HepG2 (cell line): ENCODE measurements around the gene ZKSCAN1. TPM values are rescaled to one million over a fixed set of nuclear protein-coding genes. Genes with fewer than 3 reads are reported as not detected.

ENCODE experiments used
- DNMT3B ChIP-seq: conservative IDR thresholded peaks from 2 replicates; pipeline ENCODE4 v1.6.1; 2016; ENCODE audit warnings: missing biosample characterization, control low read depth
- GFI1 ChIP-seq: sonication (generic); formaldehyde crosslinking; IDR thresholded peaks from 2 replicates; pipeline ENCODE4 v1.5.0; 2020; ENCODE audit warnings: missing genetic modification reagents, mild to moderate bottlenecking, borderline replicate concordance
- KLF6 ChIP-seq: IDR thresholded peaks from 2 replicates; pipeline ENCODE4 v1.8.0; 2016; ENCODE audit warnings: missing biosample characterization, missing genetic modification reagents
- MAFG ChIP-seq: sonication (generic); formaldehyde crosslinking; IDR thresholded peaks from 2 replicates; pipeline ENCODE4 v1.5.1; 2020; ENCODE audit warnings: mild to moderate bottlenecking, missing genetic modification reagents
- MXD1 ChIP-seq: sonication (generic); formaldehyde crosslinking; IDR thresholded peaks from 2 replicates; pipeline ENCODE4 v1.4.0; 2020; ENCODE audit warnings: mild to moderate bottlenecking, missing genetic modification reagents
- NCOA5 ChIP-seq: sonication (generic); formaldehyde crosslinking; IDR thresholded peaks from 2 replicates; pipeline ENCODE4 v1.4.0; 2020; ENCODE audit warnings: missing genetic modification reagents
- PBX3 ChIP-seq: sonication (generic); formaldehyde crosslinking; IDR thresholded peaks from 2 replicates; pipeline ENCODE4 v1.8.1; 2023; ENCODE audit warnings: missing genetic modification reagents, inconsistent platforms, borderline replicate concordance
- PCBP2 ChIP-seq: fragments of 200-400 bp; formaldehyde crosslinking; optimal IDR thresholded peaks from 2 replicates; pipeline ENCODE3; 2018; ENCODE audit warnings: low read length, low read depth; ENCODE audit not compliant: poor library complexity, severe bottlenecking
- PRDM4 ChIP-seq: sonication (generic); formaldehyde crosslinking; IDR thresholded peaks from 2 replicates; pipeline ENCODE4 v1.9.0; 2021; ENCODE audit warnings: missing genetic modification reagents, borderline replicate concordance
- PREB ChIP-seq: sonication (generic); formaldehyde crosslinking; IDR thresholded peaks from 2 replicates; pipeline ENCODE4 v1.4.0; 2020; ENCODE audit warnings: missing genetic modification reagents
- PTBP1 ChIP-seq: fragments of 200-400 bp; formaldehyde crosslinking; IDR thresholded peaks from 2 replicates; pipeline ENCODE4 v1.6.1; 2018; ENCODE audit warnings: low read length, low read depth; ENCODE audit not compliant: poor library complexity, severe bottlenecking
- RARA ChIP-seq: IDR thresholded peaks from 2 replicates; pipeline ENCODE4 v1.6.1; 2016; ENCODE audit warnings: missing genetic modification reagents, missing compliant biosample characterization
- RFXANK ChIP-seq: IDR thresholded peaks from 2 replicates; pipeline ENCODE4 v1.6.1; 2016
- SKIL ChIP-seq: sonication (generic); formaldehyde crosslinking; IDR thresholded peaks from 2 replicates; pipeline ENCODE4 v1.8.0; 2022; ENCODE audit warnings: missing genetic modification reagents, mild to moderate bottlenecking, moderate library complexity, borderline replicate concordance
- TEAD3 ChIP-seq: optimal IDR thresholded peaks from 2 replicates; pipeline ENCODE3; 2016; ENCODE audit warnings: borderline replicate concordance
- TP53 ChIP-seq: sonication (generic); formaldehyde crosslinking; conservative IDR thresholded peaks from 2 replicates; pipeline ENCODE4 v1.4.0; 2020; ENCODE audit warnings: missing genetic modification reagents
- ZNF749 ChIP-seq: sonication (generic); formaldehyde crosslinking; IDR thresholded peaks from 2 replicates; pipeline ENCODE4 v1.8.0; 2022; ENCODE audit warnings: mild to moderate bottlenecking, missing genetic modification reagents, moderate library complexity, borderline replicate concordance
- ZNF777 ChIP-seq: sonication (generic); formaldehyde crosslinking; IDR thresholded peaks from 2 replicates; pipeline ENCODE4 v1.4.0; 2020; ENCODE audit warnings: missing genetic modification reagents
- ZNF781 ChIP-seq: sonication (generic); formaldehyde crosslinking; IDR thresholded peaks from 2 replicates; pipeline ENCODE4 v1.5.1; 2020; ENCODE audit warnings: borderline replicate concordance, mild to moderate bottlenecking, missing genetic modification reagents; ENCODE audit errors: not compliant biosample characterization
- ZXDC ChIP-seq: sonication (generic); formaldehyde crosslinking; IDR thresholded peaks from 2 replicates; pipeline ENCODE4 v1.5.0; 2020; ENCODE audit warnings: mild to moderate bottlenecking, missing genetic modification reagents
- polyA plus RNA-seq, 8 experiments: library from polyadenylated mRNA; depleted of rRNA in 3 of 8; stranded (reverse) in 7 of 8; unstranded in 1 of 8; fragments of >200 nt; fragmentation: Illumina TruSeq in 4 of 8; extraction: Trizol in 4 of 8; gene quantifications; 2 replicates each; pipeline versions ENCODE4 v1.2.1 to v1.2.3, GENCODE V29; 2011 to 2016; ENCODE audit warnings: low read depth in 4 of 8, missing spikeins in 1 of 8, mixed read lengths in 1 of 8; ENCODE audit not compliant: insufficient read depth in 1 of 8
- total RNA-seq, 5 experiments: library from RNA; depleted of rRNA; stranded (reverse); fragments of >200 nt; fragmentation: Illumina TruSeq; extraction: Trizol; gene quantifications; 2 replicates each; pipeline ENCODE4 v1.2.3, GENCODE V29; 2016; ENCODE audit warnings: low read depth in 1 of 5

ZKSCAN1 gene
- total and polyA plus RNA-seq, 2 of the 13 experiments (the other 11 are each of a cell fraction or from before 2014, with no cell fraction given): 46.4 to 60.6 TPM

- TF ChIP-seq ZXDC (CRISPR knock-in tag): peak; percentile 87; the same call in 1 of the 2 replicates
- TF ChIP-seq RARA (CRISPR knock-in tag): peak; percentile 71
- TF ChIP-seq GFI1 (CRISPR knock-in tag): peak; percentile 82
- TF ChIP-seq NCOA5 (CRISPR knock-in tag): no peak
- no peak for TF ChIP-seq PRDM4 (CRISPR knock-in tag)
- TF ChIP-seq MAFG (CRISPR knock-in tag): peak; percentile 100
- no peak for TF ChIP-seq PCBP2
- TF ChIP-seq ZNF749: peak; percentile 79; the same call in 1 of the 2 replicates
- TF ChIP-seq ZNF777 (CRISPR knock-in tag): no peak; the same call in 1 of the 2 replicates
- no peak for TF ChIP-seq PREB (CRISPR knock-in tag)
- peak; percentile 78 for TF ChIP-seq ZNF781 (CRISPR knock-in tag)
- TF ChIP-seq TEAD3 (CRISPR knock-in tag): peak; percentile 64
- TF ChIP-seq KLF6 (CRISPR knock-in tag): peak; percentile 77
- TF ChIP-seq PTBP1: no peak
- peak; percentile 24; the same call in 1 of the 2 replicates for TF ChIP-seq SKIL (CRISPR knock-in tag)
- TF ChIP-seq RFXANK (CRISPR knock-in tag): no peak
- no peak for TF ChIP-seq TP53 (CRISPR knock-in tag)
- TF ChIP-seq DNMT3B: no peak
- TF ChIP-seq PBX3 (CRISPR knock-in tag): peak; percentile 54; the same call in 1 of the 2 replicates
- TF ChIP-seq MXD1 (CRISPR knock-in tag): peak; percentile 94
Observed at GRCh38 chr7:100081535-100082102, 66.2 kb downstream of the ZKSCAN1 start, which contains the start of gene ZNF3 (continued).
